ENCODE results near the gene MTARC2. TPM values are rescaled to one million over a fixed set of nuclear protein-coding genes. Genes with fewer than 3 reads are reported as not detected.

MTARC2 gene
- total and polyA plus RNA-seq, 2 of the 13 experiments (the other 11 are each of a cell fraction or from before 2014, with no cell fraction given): 8.5 to 10.1 TPM

GRCh38 chr1:220748089-220748934, at the start of gene MTARC2 (continued):
- TF ChIP-seq ZBTB49 (CRISPR knock-in tag; IDR thresholded peaks at IDR 0.05; ENCODE audit: borderline replicate concordance) (no peak), ZNF557 (CRISPR knock-in tag; IDR thresholded peaks at IDR 0.05) (peak; percentile 75; the same call in 1 of the 2 replicates), ADNP (CRISPR knock-in tag; IDR thresholded peaks at IDR 0.05) (no peak), ZNF496 (CRISPR knock-in tag; IDR thresholded peaks at IDR 0.05; ENCODE audit: insufficient replicate concordance) (no peak), HOXA9 (CRISPR knock-in tag; IDR thresholded peaks at IDR 0.05; ENCODE audit: borderline replicate concordance) (peak; percentile 88; the same call in 1 of the 2 replicates), ZNF543 (CRISPR knock-in tag; IDR thresholded peaks at IDR 0.05) (peak; percentile 81; the same call in 1 of the 2 replicates), ZSCAN22 (CRISPR knock-in tag; IDR thresholded peaks at IDR 0.05) (no peak), ZNF326 (CRISPR knock-in tag; IDR thresholded peaks at IDR 0.05; ENCODE audit: borderline replicate concordance) (no peak), MAF1 (CRISPR knock-in tag; IDR thresholded peaks at IDR 0.05; ENCODE audit: borderline replicate concordance) (0 out of 2 replicates have a peak, but pooled peaks have one; percentile 59), ZNF576 (CRISPR knock-in tag; IDR thresholded peaks at IDR 0.05) (no peak), AGO1 (IDR thresholded peaks at IDR 0.05; ENCODE audit: low read depth, low read length, poor library complexity, severe bottlenecking) (no peak), GATAD2A (CRISPR knock-in tag; IDR thresholded peaks at IDR 0.05) (peak; percentile 85), NFAT5 (CRISPR knock-in tag; IDR thresholded peaks at IDR 0.05) (no peak), ZNF800 (CRISPR knock-in tag; IDR thresholded peaks at IDR 0.05) (no peak; the same call in 1 of the 2 replicates), FOXO1 (CRISPR knock-in tag; IDR thresholded peaks at IDR 0.05) (peak; percentile 27; the same call in 1 of the 2 replicates), ZNF776 (CRISPR knock-in tag; IDR thresholded peaks at IDR 0.05) (no peak; the same call in 1 of the 2 replicates), KDM2A (CRISPR knock-in tag; IDR thresholded peaks at IDR 0.05; ENCODE audit: borderline replicate concordance, low read depth) (peak; percentile 85), HNRNPH1 (optimal IDR thresholded peaks at IDR 0.05; ENCODE audit: low read depth, low read length) (no peak)

Data from HepG2 (cell line).